HG03520 (cell line): Measurements from ENCODE around the gene ANKS1A.
"Not testable (repeated sequence)": the region's sequence is repeated elsewhere in the genome, so short reads cannot be mapped to it uniquely, and the experiment has no call there.

ENCODE experiments used
- ATAC-seq: cut with Tn5 transposase; IDR thresholded peaks from one replicate; pipeline ENCODE4 v1.9.1; 2021; ENCODE audit warnings: mild to moderate bottlenecking, moderate library complexity; ENCODE audit not compliant: unreplicated experiment

Gene ANKS1A

GRCh38 chr6:35091346-35092083 is 202.5 kb downstream of the ANKS1A start:
- ATAC-seq = no peak

- ATAC-seq = no peak
Observed at GRCh38 chr6:35092362-35093117, 203.5 kb downstream of the ANKS1A start.

- no peak for ATAC-seq
Observed at GRCh38 chr6:35093118-35093445, 204.0 kb downstream of the ANKS1A start.

GRCh38 chr6:35093783-35094182 is 204.7 kb downstream of the ANKS1A start:
- no peak for ATAC-seq

- no peak for ATAC-seq
Observed at GRCh38 chr6:35094183-35094582, 205.1 kb downstream of the ANKS1A start.

- ATAC-seq = no peak
Observed at GRCh38 chr6:35096129-35096862, 207.2 kb downstream of the ANKS1A start.

- no peak for ATAC-seq
Observed at GRCh38 chr6:35099116-35099515, 210.1 kb downstream of the ANKS1A start.

GRCh38 chr6:35105078-35105477 is 216.0 kb downstream of the ANKS1A start:
- ATAC-seq = no peak

- ATAC-seq = not testable (repeated sequence)
Observed at GRCh38 chr6:35106061-35106460, 217.0 kb downstream of the ANKS1A start.

- not testable (repeated sequence) for ATAC-seq
Observed at GRCh38 chr6:35107208-35107607, 218.2 kb downstream of the ANKS1A start.

- ATAC-seq = not testable (repeated sequence)
Observed at GRCh38 chr6:35107761-35108160, 218.7 kb downstream of the ANKS1A start.

- ATAC-seq = no peak
Observed at GRCh38 chr6:35108309-35108885, 219.3 kb downstream of the ANKS1A start.

GRCh38 chr6:35120746-35121145 is 231.7 kb downstream of the ANKS1A start:
- no peak for ATAC-seq

GRCh38 chr6:35124356-35124755 is 235.3 kb downstream of the ANKS1A start:
- ATAC-seq = no peak

GRCh38 chr6:35128042-35128441 is 239.0 kb downstream of the ANKS1A start:
- ATAC-seq = no peak

GRCh38 chr6:35128496-35128895 is 239.4 kb downstream of the ANKS1A start:
- no peak for ATAC-seq

- ATAC-seq = no peak
Observed at GRCh38 chr6:35136185-35136584, 247.1 kb downstream of the ANKS1A start.

GRCh38 chr6:35138191-35138590 is 249.1 kb downstream of the ANKS1A start:
- not testable (repeated sequence) for ATAC-seq

GRCh38 chr6:35139470-35139869 is 250.4 kb downstream of the ANKS1A start:
- no peak for ATAC-seq

- no peak for ATAC-seq
Observed at GRCh38 chr6:35139924-35140638, 251.0 kb downstream of the ANKS1A start.

GRCh38 chr6:35140639-35141006 is 251.6 kb downstream of the ANKS1A start:
- no peak for ATAC-seq
